CD4-positive, alpha-beta T cell (primary cell): ENCODE data around the gene MVP. TPM values are rescaled to one million over a fixed set of nuclear protein-coding genes. Genes with fewer than 3 reads are reported as not detected.

Source experiments
- ATAC-seq: fragments of 200-7000 bp; cut with Tn5 transposase; one replicate; pipeline ENCODE4 v1.10.0; 2022; ENCODE audit warnings: mild to moderate bottlenecking; ENCODE audit not compliant: poor library complexity
- CTCF ChIA-PET: fragments of 350-600 bp; sonication (Branson Sonifier 250); formaldehyde crosslinking; loops from one replicate; lab custom pipeline; 2021; ENCODE audit warnings: antibody characterized with exemption, inconsistent platforms; lab: Charles Lee
- POLR2A ChIA-PET: fragments of 350-600 bp; sonication (Branson Sonifier 250); formaldehyde crosslinking; loops from one replicate; lab custom pipeline; 2021; ENCODE audit warnings: antibody characterized with exemption, inconsistent platforms; lab: Charles Lee
- DNase-seq, 14 experiments: peaks; one replicate each; pipeline ENCODE4 v3.0.0-alpha.2; 2013 to 2020; ENCODE audit warnings: mixed read lengths in 2 of 14
- H3K27ac ChIP-seq, 2 donors: one replicate each; pipeline versions ENCODE4 v1.5.1 to v1.7.0; 2013; ENCODE audit warnings: low read length in 2 of 2, low read depth in 1 of 2, mild to moderate bottlenecking in 1 of 2
- H3K27me3 ChIP-seq, 2 experiments: 1 replicate in 1 of 2; 2 replicates in 1 of 2; pipeline versions ENCODE4 v1.6.1 to v1.7.0; 2013; ENCODE audit warnings: low read length in 2 of 2, control low read depth in 1 of 2, mild to moderate bottlenecking in 1 of 2, moderate library complexity in 1 of 2; ENCODE audit not compliant: insufficient read depth in 2 of 2, control insufficient read depth in 1 of 2
- H3K36me3 ChIP-seq: one replicate; pipeline ENCODE4 v1.6.1; 2013; ENCODE audit warnings: low read length, control low read depth; ENCODE audit not compliant: insufficient read depth
- H3K4me1 ChIP-seq: one replicate; pipeline ENCODE4 v1.6.1; 2013; ENCODE audit warnings: low read length, control low read depth; ENCODE audit not compliant: insufficient read depth
- H3K4me3 ChIP-seq: one replicate; pipeline ENCODE4 v1.5.1; 2013; ENCODE audit warnings: mild to moderate bottlenecking, low read length, moderate library complexity
- H3K9me3 ChIP-seq, 2 experiments: 1 replicate in 1 of 2; 2 replicates in 1 of 2; pipeline versions ENCODE4 v1.6.1 to v1.7.0; 2013; ENCODE audit warnings: low read length in 2 of 2, mild to moderate bottlenecking in 2 of 2, control low read depth in 1 of 2, moderate library complexity in 1 of 2; ENCODE audit not compliant: control insufficient read depth in 1 of 2, insufficient read depth in 1 of 2
- H3K27ac Mint-ChIP-seq: one replicate; pipeline ENCODE4 v1.8.0; 2020; ENCODE audit warnings: mixed read lengths
- H3K27me3 Mint-ChIP-seq: one replicate; pipeline ENCODE4 v1.8.0; 2021; ENCODE audit warnings: mixed read lengths
- H3K36me3 Mint-ChIP-seq: one replicate; pipeline ENCODE4 v1.8.0; 2021; ENCODE audit warnings: low read depth, mixed read lengths
- H3K4me1 Mint-ChIP-seq: one replicate; pipeline ENCODE4 v1.8.0; 2021; ENCODE audit warnings: low read depth, mixed read lengths
- H3K4me3 Mint-ChIP-seq: one replicate; pipeline ENCODE4 v1.8.0; 2020; ENCODE audit warnings: mild to moderate bottlenecking, mixed read lengths
- H3K9me3 Mint-ChIP-seq: one replicate; pipeline ENCODE4 v1.8.0; 2020; ENCODE audit warnings: mixed read lengths
- intact Hi-C, 2 experiments: fragments of 100-400 bp; cut with DNase I in 1 of 2; cut with micrococcal nuclease in 1 of 2; formaldehyde crosslinking; loops; one replicate each; pipeline versions ENCODE4 v1.15.1 to v1.9.0; 2023 to 2025; cut with DNase I, micrococcal nuclease
- total RNA-seq, 174 experiments: library from RNA in 2 of 174; stranded (reverse) in 2 of 174; gene quantifications; one replicate each; pipeline ENCODE4 v1.2.3 and lab custom pipeline; 2021 to 2026
- TF ChIP-seq, protein P1 (sequence below): fragments of 200-600 bp; IDR thresholded peaks from one replicate; pipeline ENCODE4 v1.8.0; 2022; ENCODE audit warnings: antibody characterized with exemption, mild to moderate bottlenecking

Gene MVP
- total RNA-seq, 2 experiments from 2014 or later, result 115 to 118 TPM

DNA sequence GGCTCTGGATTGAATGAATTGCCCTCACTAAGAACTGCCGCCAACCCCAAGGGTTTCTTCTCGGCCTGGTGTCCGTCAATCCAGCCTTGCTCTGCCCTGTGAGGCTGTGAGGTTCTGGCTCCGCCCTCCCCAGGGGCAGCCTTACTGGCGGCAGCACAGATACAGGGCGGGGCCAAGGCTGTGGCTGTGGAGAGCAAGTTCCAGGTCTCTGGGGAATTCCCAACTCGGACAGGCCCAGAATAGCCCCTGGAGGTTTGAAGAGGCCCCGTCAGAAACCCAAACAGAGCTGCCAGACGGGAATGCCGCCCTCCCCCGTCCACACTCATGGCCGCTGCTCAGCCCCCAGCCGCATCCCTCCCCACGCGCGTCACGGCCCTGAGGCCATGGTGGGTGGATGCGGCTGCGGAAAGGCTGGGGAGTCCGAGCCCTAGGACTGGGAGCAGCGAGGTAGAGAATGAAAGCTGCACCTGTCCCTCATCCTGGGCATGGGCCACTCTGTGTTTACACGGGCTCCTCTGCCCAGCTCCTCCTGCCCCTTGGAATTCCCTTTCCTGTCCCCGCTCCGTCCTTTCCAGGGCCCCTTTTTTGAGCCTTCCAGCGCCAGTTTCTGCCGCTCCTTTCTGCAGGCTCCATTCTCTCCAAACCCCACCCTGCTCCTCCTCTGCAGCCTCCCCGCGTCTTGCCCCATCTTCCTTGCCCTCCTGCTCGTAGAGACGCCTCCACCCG is 8.9 kb upstream of the MVP start:
- Mint-ChIP-seq H3K4me3 (peak overlapping the region; percentile 91), H3K36me3 (peaks cover 43% of the 10 kb centered on the region), H3K27ac (peak overlapping the region; percentile 87), H3K4me1 (peaks cover 76% of the 10 kb centered on the region), H3K9me3 (no peaks in the 10 kb centered on the region), H3K27me3 (no peaks in the 10 kb centered on the region)
- peaks cover 84% of the 10 kb centered on the region for H3K4me1 ChIP-seq
- POLR2A ChIA-PET, result interaction anchor here (0.8 to 7.9 kb wide), 5 partner anchors 8 to 111 kb away, joined by 3 to 105 read pairs (median 6); partner anchors contain the start of gene KIF22
- TF ChIP-seq, protein P1, sequence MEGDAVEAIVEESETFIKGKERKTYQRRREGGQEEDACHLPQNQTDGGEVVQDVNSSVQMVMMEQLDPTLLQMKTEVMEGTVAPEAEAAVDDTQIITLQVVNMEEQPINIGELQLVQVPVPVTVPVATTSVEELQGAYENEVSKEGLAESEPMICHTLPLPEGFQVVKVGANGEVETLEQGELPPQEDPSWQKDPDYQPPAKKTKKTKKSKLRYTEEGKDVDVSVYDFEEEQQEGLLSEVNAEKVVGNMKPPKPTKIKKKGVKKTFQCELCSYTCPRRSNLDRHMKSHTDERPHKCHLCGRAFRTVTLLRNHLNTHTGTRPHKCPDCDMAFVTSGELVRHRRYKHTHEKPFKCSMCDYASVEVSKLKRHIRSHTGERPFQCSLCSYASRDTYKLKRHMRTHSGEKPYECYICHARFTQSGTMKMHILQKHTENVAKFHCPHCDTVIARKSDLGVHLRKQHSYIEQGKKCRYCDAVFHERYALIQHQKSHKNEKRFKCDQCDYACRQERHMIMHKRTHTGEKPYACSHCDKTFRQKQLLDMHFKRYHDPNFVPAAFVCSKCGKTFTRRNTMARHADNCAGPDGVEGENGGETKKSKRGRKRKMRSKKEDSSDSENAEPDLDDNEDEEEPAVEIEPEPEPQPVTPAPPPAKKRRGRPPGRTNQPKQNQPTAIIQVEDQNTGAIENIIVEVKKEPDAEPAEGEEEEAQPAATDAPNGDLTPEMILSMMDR, result no peak
- CTCF ChIA-PET, result interaction anchor here (1.3 to 2.1 kb wide), 2 partner anchors 21 to 37 kb away, joined by 4 to 8 read pairs; partner anchors contain the start of gene KIF22
- intact Hi-C loops, result no loop called here
- ATAC-seq (no peak), DNase-seq (peak in 11 of 14 experiments; percentile 54 to 88 (median 64))
- H3K4me3 ChIP-seq, result peak overlapping the region; percentile 76
- no peaks in the 10 kb centered on the region for H3K9me3 ChIP-seq
- peak overlapping the region; percentile 52 to 60 for H3K27ac ChIP-seq
- H3K27me3 ChIP-seq, result no peaks in the 10 kb centered on the region
- peaks cover 22% of the 10 kb centered on the region for H3K36me3 ChIP-seq

DNA sequence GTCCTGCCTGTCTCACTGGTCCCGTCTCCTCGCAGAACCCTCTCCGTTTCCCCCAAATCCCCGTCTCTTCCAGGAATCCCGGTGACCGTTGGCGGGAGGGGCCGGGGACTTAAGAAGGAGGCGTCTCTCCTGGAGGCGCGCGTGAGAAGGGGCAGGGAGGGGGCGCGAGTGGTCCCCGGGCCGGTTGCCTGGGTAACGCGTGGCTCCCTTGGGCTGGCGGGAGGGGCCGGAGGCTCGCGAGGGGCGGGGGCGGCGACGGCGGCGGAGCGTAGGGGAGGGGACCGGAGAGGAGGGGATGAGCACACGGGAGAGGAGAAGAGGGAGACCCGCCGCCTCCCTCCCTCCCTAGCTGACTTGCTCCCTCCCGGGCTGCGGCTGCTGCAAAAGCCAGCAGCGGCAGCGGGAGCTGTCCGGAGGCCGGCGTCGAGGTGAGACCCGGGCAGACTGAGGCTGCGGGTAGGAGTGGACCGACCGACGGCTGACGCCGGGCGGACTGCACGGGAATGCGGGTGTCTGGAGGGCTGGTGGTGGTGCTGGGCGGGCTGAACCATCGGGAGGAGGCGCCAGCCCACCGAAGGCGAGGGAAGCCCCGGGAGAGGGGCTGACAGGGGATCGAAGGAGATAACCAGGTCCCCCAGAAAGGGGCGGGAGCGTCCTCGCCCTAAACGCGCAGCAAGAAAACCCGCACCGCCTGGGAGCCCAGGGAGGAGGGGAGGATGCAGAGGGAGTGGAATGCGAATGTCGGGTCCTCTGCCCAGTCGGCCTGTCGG is 8.2 kb upstream of the MVP start, which contains the start of gene PRRT2:
PRRT2 (plus strand) TSS at position 298 of the 770 bp plus-strand sequence. CDS start 862 bp downstream, outside the sequence.
- Histone ChIP-seq H3K4me1 (peaks cover 92% of the 10 kb centered on the region), H3K27ac (peak within 1 kb of the TSS; percentile 52 to 60), H3K4me3 (peak within 1 kb of the TSS; percentile 76), H3K9me3 (no peaks in the 10 kb centered on the region), H3K36me3 (peaks cover 22% of the 10 kb centered on the region), H3K27me3 (no peaks in the 10 kb centered on the region)
- ChIA-PET CTCF (interaction anchor here (1.3 to 2.1 kb wide), 3 partner anchors 22 to 36 kb away, joined by 4 to 8 read pairs (median 5); partner anchors contain the start of gene KIF22), POLR2A (interaction anchor here (0.8 to 10.4 kb wide), 7 partner anchors 7 to 149 kb away, joined by 3 to 190 read pairs (median 6); partner anchors contain the start of genes KIF22 and MAZ)
- Mint-ChIP-seq H3K27ac (peak within 1 kb of the TSS; percentile 87), H3K9me3 (no peaks in the 10 kb centered on the region), H3K27me3 (no peaks in the 10 kb centered on the region), H3K4me1 (peaks cover 82% of the 10 kb centered on the region), H3K36me3 (peaks cover 49% of the 10 kb centered on the region), H3K4me3 (peak within 1 kb of the TSS; percentile 91)
- ATAC-seq (no peak), DNase-seq (peak in 8 of 14 experiments; percentile 33 to 73 (median 56))
- TF ChIP-seq, protein P1, result no peak
- intact Hi-C loops, result no loop called here
